ENCODE results near the gene INMT. TPM values are rescaled to one million over a fixed set of nuclear protein-coding genes. Genes with fewer than 3 reads are reported as not detected.

INMT gene
- total and polyA plus RNA-seq, 2 donors (not counting 1 experiment from before 2014, with no cell fraction given) = 0.15 TPM; not detected in 1

- H3K4me2 ChIP-seq (replicated peaks; ENCODE audit: low read depth, low read length, poor library complexity, severe bottlenecking) = no peak overlapping the region
- peaks cover 24% of the 10 kb centered on the region for H3K4me1 Mint-ChIP-seq
- no peak overlapping the region for H3K4me3 Mint-ChIP-seq
- H3K9me3 ChIP-seq (ENCODE audit: control extremely low read depth in 1 of 3, control insufficient read depth in 2 of 3, insufficient read depth in 1 of 3, low read length in 2 of 3) = no peaks in the 10 kb centered on the region
- no peaks in the 10 kb centered on the region for H3K9me3 Mint-ChIP-seq (ENCODE audit: insufficient read depth)
- no peak for TF ChIP-seq CTCF (IDR thresholded peaks at IDR 0.05)
- no peak for TF ChIP-seq EZH2 (IDR thresholded peaks at IDR 0.05; ENCODE audit: borderline replicate concordance, insufficient read depth, low read depth, low read length, poor library complexity, severe bottlenecking)
- ChIA-PET POLR2A (no interaction called here), CTCF (no interaction called here)
- no peak for ATAC-seq (ENCODE audit: low read depth)
- H3K36me3 ChIP-seq (replicated peaks in 1 of 2; ENCODE audit: control extremely low read depth in 1 of 2, control insufficient read depth in 1 of 2, extremely low read depth in 1 of 2, insufficient read depth in 2 of 2, low read length in 1 of 2) = no peaks in the 10 kb centered on the region
- no peaks in the 10 kb centered on the region for H3K79me2 ChIP-seq (ENCODE audit: control insufficient read depth, insufficient read depth, low read length)
- H2AFZ ChIP-seq (ENCODE audit: insufficient read depth, low read depth, low read length, poor library complexity, severe bottlenecking) = no peak overlapping the region
- H3K4me1 ChIP-seq (ENCODE audit: control insufficient read depth in 2 of 2, insufficient read depth in 2 of 2, low read length in 2 of 2) = peaks cover 0 to 15% of the 10 kb centered on the region in 2 donors
- no peak overlapping the region for H3K4me3 ChIP-seq (ENCODE audit: control extremely low read depth in 1 of 5, extremely low read depth in 1 of 5, insufficient read depth in 1 of 5, low read depth in 2 of 5, low read length in 4 of 5)
- H4K20me1 ChIP-seq (ENCODE audit: control insufficient read depth, insufficient read depth, low read length, poor library complexity, severe bottlenecking) = no peaks in the 10 kb centered on the region
- intact Hi-C loops (cut with micrococcal nuclease) = no loop called here
- H3K27me3 Mint-ChIP-seq = no peaks in the 10 kb centered on the region
- no peak for DNase-seq
- H3K27ac ChIP-seq (ENCODE audit: low read length in 2 of 2) = no peak overlapping the region
- H3K27me3 ChIP-seq (replicated peaks in 1 of 4; ENCODE audit: control extremely low read depth in 1 of 4, control insufficient read depth in 3 of 4, insufficient read depth in 4 of 4, low read length in 3 of 4) = no peaks in the 10 kb centered on the region
- H3K27ac Mint-ChIP-seq = no peak overlapping the region
- WGBS (ENCODE audit: insufficient coverage) = 100% methylated on average over 5 of the region's 8 CpGs
- H3K9ac ChIP-seq (ENCODE audit: low read length) = no peak overlapping the region
Measured at GRCh38 chr7:30797176-30798040, 45.5 kb downstream of the INMT start.
